Choroid plexus epithelial cell (primary cell): ENCODE data around the gene CDC16.
A peak's percentile ranks its signal among the peaks of the same experiment; 100 is the strongest.
"Not testable (repeated sequence)": the region's sequence is repeated elsewhere in the genome, so short reads cannot be mapped to it uniquely, and the experiment has no call there.

ENCODE experiments used
- DNase-seq: peaks from one replicate; pipeline ENCODE4 v3.0.0-alpha.2; 2010; ENCODE audit warnings: low read depth
- H3K4me3 ChIP-seq: 2 replicates; pipeline ENCODE4 v1.5.1; 2011; ENCODE audit warnings: low read depth, mild to moderate bottlenecking, control low read depth, low read length, moderate library complexity
- TF ChIP-seq, protein P1 (sequence below): conservative IDR thresholded peaks from 2 replicates; pipeline ENCODE4 v1.5.1; 2011; ENCODE audit warnings: low read depth, mild to moderate bottlenecking, control low read depth, inconsistent platforms, low read length, moderate library complexity

Gene CDC16

DNA sequence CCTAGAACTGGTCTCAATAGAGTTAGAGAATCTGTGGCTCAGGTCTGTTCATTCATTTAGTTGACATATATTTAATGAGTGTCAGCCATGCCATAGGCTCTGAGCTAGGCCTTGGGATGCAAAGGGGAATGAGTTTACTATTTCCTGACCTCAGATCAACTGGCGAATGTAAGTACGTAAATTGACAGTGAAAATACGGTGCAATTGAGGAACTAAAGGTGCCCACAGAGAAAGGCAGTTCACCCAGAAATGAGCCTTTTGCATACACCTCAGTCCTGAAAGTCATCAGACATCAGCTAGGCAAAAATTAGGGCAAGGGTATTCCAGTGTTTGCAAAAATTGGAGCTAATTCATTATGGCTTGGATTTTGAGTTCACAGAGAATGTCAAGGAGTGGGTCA is 26.1 kb downstream of the CDC16 start:
- H3K4me3 ChIP-seq: no peak overlapping the region
- no peak for DNase-seq
- TF ChIP-seq, protein P1, sequence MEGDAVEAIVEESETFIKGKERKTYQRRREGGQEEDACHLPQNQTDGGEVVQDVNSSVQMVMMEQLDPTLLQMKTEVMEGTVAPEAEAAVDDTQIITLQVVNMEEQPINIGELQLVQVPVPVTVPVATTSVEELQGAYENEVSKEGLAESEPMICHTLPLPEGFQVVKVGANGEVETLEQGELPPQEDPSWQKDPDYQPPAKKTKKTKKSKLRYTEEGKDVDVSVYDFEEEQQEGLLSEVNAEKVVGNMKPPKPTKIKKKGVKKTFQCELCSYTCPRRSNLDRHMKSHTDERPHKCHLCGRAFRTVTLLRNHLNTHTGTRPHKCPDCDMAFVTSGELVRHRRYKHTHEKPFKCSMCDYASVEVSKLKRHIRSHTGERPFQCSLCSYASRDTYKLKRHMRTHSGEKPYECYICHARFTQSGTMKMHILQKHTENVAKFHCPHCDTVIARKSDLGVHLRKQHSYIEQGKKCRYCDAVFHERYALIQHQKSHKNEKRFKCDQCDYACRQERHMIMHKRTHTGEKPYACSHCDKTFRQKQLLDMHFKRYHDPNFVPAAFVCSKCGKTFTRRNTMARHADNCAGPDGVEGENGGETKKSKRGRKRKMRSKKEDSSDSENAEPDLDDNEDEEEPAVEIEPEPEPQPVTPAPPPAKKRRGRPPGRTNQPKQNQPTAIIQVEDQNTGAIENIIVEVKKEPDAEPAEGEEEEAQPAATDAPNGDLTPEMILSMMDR: no peak

DNA sequence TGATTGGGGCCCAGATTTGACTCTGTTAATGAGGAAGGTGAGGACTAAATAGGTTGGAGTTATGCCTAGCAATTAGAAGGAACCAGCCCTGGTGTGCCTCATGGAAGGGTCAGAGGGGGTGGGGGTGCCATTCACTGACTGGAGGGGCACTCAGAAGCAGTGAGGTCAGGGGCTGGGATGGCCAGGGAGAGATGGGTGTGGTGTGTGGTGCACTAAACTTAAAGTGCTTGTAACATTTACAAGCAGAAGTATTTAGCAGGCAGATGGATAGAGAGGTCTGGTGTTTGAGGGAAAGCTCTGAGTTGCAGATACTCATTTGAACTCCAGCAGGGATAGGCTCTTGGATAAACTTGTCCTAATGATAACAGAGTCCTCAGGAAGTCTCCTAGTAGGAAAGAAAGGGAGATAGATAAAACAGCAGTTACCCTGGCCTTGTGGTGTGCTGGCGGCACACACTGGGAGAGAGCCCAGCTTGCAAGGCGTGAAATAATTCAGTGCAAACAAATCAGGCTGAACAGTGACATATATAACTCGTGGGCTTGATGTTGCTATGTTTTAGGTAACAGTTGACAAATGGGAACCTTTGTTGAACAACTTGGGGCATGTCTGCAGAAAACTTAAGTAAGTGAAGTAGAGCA is 26.8 kb downstream of the CDC16 start:
- TF ChIP-seq, protein P1: no peak
- H3K4me3 ChIP-seq: no peak overlapping the region
- no peak for DNase-seq

DNA sequence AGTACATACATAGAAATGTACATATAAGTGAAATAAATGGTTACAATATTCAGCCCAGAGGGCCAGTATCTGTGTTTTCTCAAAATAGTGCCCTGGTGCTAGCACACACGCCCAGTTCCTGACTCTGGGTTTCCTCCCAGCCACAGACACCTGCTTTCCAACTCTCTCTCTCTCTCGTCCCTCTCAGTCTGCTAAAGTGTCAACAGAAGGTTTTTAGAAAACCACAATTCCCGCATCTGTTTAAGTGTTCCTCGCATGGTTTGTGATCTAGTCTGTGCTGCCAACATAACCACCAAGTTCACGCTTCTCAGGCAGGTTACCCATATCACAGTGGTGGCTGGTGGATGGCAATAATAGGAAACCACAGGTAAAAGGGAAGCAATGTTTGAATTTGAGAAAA is 28.9 kb downstream of the CDC16 start:
- H3K4me3 ChIP-seq: no peak overlapping the region
- DNase-seq: no peak
- TF ChIP-seq, protein P1: no peak

DNA sequence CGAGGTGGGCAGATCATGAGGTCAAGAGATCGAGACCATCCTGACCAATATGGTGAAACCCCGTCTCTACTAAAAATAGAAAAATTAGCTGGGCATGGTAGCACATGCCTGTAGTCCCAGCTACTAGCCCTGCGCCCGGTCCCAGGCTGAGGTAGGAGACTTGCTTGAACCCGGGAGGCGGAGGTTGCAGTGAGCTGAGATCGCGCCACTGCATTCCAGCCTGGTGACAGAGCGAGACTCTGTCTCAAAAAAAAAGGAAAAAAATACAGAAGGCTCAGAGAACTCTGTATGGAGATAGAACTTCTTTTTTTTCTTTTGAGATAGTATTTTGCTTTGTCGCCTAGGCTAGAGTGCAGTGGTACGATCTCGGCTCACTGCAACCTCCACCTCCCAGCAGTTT is 29.6 kb downstream of the CDC16 start:
- H3K4me3 ChIP-seq, DNase-seq: not testable (repeated sequence)

DNA sequence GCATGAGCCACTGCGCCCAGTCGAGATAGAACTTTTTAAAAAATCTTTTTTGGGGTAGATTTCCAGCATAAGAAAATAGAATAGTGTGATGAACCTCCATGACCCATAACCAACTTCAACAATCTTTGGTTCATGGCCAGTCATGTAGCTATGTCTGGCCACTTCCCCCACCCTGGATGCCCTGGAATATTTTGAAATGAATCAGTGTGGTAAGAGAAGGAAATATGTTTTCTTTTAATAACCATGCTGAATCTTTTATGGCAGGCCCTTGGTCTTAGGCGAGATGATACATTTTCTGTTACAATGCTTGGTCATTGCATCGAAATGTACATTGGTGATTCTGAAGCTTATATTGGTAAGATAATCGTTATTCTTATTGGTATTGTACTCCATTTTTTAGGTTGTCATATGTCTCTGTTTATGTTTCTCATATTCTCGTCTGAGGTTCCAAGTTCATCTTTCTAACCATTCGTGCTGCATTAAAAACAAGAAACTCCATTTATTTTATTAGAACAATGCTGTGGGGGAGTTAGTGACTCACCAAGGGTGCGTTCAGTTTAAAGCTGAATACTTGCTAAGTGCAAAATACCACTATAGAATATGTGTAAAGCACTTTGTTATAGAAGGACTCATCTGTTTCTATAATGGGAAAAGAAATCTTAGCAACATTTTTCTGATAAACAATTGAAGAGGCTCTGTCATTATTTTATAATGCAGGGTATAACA is 30.4 kb downstream of the CDC16 start:
- TF ChIP-seq, protein P1: no peak
- H3K4me3 ChIP-seq: no peak overlapping the region
- DNase-seq: peak; percentile 43

DNA sequence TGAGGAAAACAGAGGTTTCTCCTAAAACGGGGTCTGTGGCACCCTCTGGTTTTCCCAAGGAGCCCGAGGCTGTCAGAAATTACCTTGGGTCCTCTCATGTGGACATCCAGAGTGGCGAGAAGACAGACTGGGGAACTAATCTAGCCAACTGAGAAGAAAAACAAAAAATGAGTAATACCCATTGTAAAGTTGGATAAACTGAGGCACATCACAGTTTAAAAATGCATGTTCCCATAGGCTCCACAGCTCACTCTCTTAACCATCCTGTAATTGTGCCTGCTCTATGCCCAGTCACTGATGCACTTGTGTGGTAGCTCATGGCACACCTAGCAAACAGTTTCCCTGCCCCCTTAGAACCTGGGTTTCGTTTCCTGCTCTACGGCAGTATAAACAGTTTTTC is 31.5 kb downstream of the CDC16 start:
- TF ChIP-seq, protein P1: no peak
- DNase-seq: no peak
- H3K4me3 ChIP-seq: no peak overlapping the region

DNA sequence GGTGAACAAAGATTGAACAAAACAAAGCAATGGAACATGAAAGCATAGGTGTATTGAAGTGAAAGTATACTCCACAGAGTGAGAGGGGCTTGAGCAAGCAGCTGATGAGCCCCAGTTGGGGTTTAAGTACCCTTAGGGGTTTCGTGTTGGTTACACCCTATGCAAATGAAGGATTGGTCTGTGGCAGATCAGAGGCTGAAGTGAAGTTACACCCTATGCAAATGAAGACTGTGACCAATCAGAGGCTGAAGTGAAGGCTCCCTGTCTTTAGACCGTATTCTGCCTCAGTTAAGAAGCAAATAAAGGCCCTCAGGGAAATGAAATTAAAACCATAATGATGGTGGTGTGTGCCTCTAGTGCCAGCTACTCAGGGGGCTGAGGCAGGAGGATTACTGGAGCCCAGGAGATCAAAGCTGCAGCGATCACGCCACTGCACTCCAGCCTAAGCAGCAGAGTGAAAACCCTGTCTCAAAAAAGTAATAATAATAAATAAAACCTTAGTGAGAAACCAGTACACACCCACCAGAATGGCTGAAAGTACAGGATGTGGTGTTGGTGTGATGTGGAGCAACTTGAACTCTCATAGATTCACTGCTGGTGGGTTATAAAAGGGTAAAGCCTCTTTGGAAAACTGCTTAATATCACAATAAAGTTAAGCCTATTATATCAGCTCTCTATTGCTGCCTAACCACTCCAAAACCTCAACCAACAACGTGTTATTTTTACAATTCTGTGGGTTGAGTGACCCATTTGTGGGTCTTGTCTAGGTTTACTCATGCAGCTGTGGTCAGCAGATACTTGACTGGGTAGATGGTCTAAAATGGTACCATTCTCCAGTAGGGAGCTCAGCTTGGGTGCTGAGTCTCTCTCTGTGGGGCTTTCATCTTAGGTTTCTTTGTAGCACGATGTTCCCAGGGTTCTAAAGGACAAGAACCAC is 33.9 kb downstream of the CDC16 start:
- H3K4me3 ChIP-seq: no peak overlapping the region
- no peak for DNase-seq
- TF ChIP-seq, protein P1: no peak
